Heart left ventricle (tissue), 13 donors: ENCODE data around the gene TPH2.

ENCODE experiments used
- POLR2A ChIP-seq, 2 donors: fragments of 450-650 bp; IDR thresholded peaks; one replicate each; pipeline ENCODE4 v1.6.1; 2017; ENCODE audit warnings: antibody characterized with exemption in 2 of 2, mild to moderate bottlenecking in 2 of 2, moderate library complexity in 2 of 2
- TF ChIP-seq, protein P1 (sequence below), 12 donors: fragments of 200-600 bp; sonication (generic) in 4 of 12; IDR thresholded peaks; one replicate each; pipeline versions ENCODE4 v1.5.0 to v1.8.0; 2018 to 2022; ENCODE audit warnings: antibody characterized with exemption in 12 of 12, mild to moderate bottlenecking in 5 of 12
- donor health status: ischemic (EF 13 %, LVEDD 7.1; RV severe dilation, severe dysfunction).
- donor health status: DM: no; HTN: yes; CAD: no.
- donor health status: DM: no; HTN: no; CAD: no.
- donor health status: ischemic (EF 25% LVEDD 6.9; RV normal size, moderate dysfunction).
- donor health status: ischemic (EF 25% LVEDD 5.7; RV mildly dilated, moderate dysfunction).
- donor health status: ischemic (EF 35%, LVEDD 5.7; RV mildly dilated, moderate dysfunction).
- donor health status: nonischemic (EF 11% LVEDD 7.7; RV severe dilation, severe dysfunction).
- donor health status: DM: yes; HTN: yes; CAD: no.
- donor health status: PGD.
- donor health status: ischemic (EF 29% LVEDD 5.4; RV normal size, mild dysfunction).
- donor health status: nonischemic (EF 23%, LVEDD 6.1; RV moderate dilation, normal function).

- TF ChIP-seq POLR2A (IDR thresholded peaks at IDR 0.05), result no peak
- TF ChIP-seq, protein P1, sequence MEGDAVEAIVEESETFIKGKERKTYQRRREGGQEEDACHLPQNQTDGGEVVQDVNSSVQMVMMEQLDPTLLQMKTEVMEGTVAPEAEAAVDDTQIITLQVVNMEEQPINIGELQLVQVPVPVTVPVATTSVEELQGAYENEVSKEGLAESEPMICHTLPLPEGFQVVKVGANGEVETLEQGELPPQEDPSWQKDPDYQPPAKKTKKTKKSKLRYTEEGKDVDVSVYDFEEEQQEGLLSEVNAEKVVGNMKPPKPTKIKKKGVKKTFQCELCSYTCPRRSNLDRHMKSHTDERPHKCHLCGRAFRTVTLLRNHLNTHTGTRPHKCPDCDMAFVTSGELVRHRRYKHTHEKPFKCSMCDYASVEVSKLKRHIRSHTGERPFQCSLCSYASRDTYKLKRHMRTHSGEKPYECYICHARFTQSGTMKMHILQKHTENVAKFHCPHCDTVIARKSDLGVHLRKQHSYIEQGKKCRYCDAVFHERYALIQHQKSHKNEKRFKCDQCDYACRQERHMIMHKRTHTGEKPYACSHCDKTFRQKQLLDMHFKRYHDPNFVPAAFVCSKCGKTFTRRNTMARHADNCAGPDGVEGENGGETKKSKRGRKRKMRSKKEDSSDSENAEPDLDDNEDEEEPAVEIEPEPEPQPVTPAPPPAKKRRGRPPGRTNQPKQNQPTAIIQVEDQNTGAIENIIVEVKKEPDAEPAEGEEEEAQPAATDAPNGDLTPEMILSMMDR (IDR thresholded peaks at IDR 0.05), result no peak
Observed at GRCh38 chr12:71904629-71905028, 34.0 kb upstream of the TPH2 start.
